Keratinocyte (primary cell): Measurements from ENCODE around the gene EVL. TPM values are rescaled to one million over a fixed set of nuclear protein-coding genes. Genes with fewer than 3 reads are reported as not detected.

Experiments
- DNase-seq: peaks from one replicate; pipeline ENCODE4 v3.0.0-alpha.2; 2011; ENCODE audit warnings: low read depth, missing footprints, low spot score
- FAIRE-seq: peaks from 2 replicates; lab custom pipeline; 2011; peaks lifted over from hg19 to GRCh38; lab: Jason Lieb, UNC
- H2AFZ ChIP-seq: 2 replicates; pipeline ENCODE4 v1.6.0; 2012; ENCODE audit warnings: low read length, control low read depth, inconsistent platforms; ENCODE audit not compliant: control insufficient read depth
- H3K27ac ChIP-seq: 2 replicates; pipeline ENCODE4 v1.5.1; 2011; ENCODE audit warnings: low read length; ENCODE audit not compliant: control insufficient read depth, insufficient read depth
- H3K27me3 ChIP-seq: 3 replicates; pipeline ENCODE4 v1.6.0; 2011; ENCODE audit warnings: low read length; ENCODE audit not compliant: control insufficient read depth, insufficient read depth; ENCODE audit errors: extremely low read depth
- H3K36me3 ChIP-seq, 2 experiments: 2 replicates in 1 of 2; 3 replicates in 1 of 2; pipeline ENCODE4 v1.5.1; 2011; ENCODE audit warnings: low read length in 2 of 2, mild to moderate bottlenecking in 1 of 2; ENCODE audit not compliant: control insufficient read depth in 2 of 2, insufficient read depth in 2 of 2; ENCODE audit errors: extremely low read depth in 1 of 2
- H3K4me1 ChIP-seq: 3 replicates; pipeline ENCODE4 v1.5.1; 2011; ENCODE audit warnings: low read length; ENCODE audit not compliant: control insufficient read depth, insufficient read depth; ENCODE audit errors: extremely low read depth
- H3K4me2 ChIP-seq: 3 replicates; pipeline ENCODE4 v1.6.0; 2011; ENCODE audit warnings: low read depth, low read length; ENCODE audit not compliant: control insufficient read depth, insufficient read depth; ENCODE audit errors: extremely low read depth
- H3K4me3 ChIP-seq, 3 experiments: fragments of 200-600 bp in 1 of 3; sonication (generic) in 1 of 3; 2 replicates in 2 of 3; 3 replicates in 1 of 3; pipeline ENCODE4 v1.5.1; 2011 to 2016; ENCODE audit warnings: low read length in 3 of 3, mild to moderate bottlenecking in 3 of 3, control low read depth in 2 of 3, inconsistent platforms in 1 of 3, low read depth in 1 of 3, mixed read lengths in 1 of 3, mixed run types in 1 of 3, moderate library complexity in 1 of 3; ENCODE audit not compliant: control insufficient read depth in 2 of 3, insufficient read depth in 2 of 3; ENCODE audit errors: extremely low read depth in 1 of 3
- H3K79me2 ChIP-seq: 2 replicates; pipeline ENCODE4 v1.6.0; 2012; ENCODE audit warnings: low read length; ENCODE audit not compliant: control insufficient read depth, insufficient read depth
- H3K9ac ChIP-seq: 3 replicates; pipeline ENCODE4 v1.6.0; 2011; ENCODE audit warnings: low read length; ENCODE audit not compliant: control insufficient read depth, insufficient read depth; ENCODE audit errors: extremely low read depth
- H3K9me1 ChIP-seq: 3 replicates; pipeline ENCODE4 v1.6.0; 2011; ENCODE audit warnings: low read length; ENCODE audit not compliant: control insufficient read depth, insufficient read depth; ENCODE audit errors: extremely low read depth
- H3K9me3 ChIP-seq: 2 replicates; pipeline ENCODE4 v1.5.1; 2012; ENCODE audit warnings: low read depth, low read length; ENCODE audit not compliant: control insufficient read depth
- H4K20me1 ChIP-seq: 3 replicates; pipeline ENCODE4 v1.6.0; 2011; ENCODE audit warnings: low read length; ENCODE audit not compliant: control insufficient read depth, insufficient read depth; ENCODE audit errors: extremely low read depth
- EZH2 ChIP-seq: IDR thresholded peaks from one replicate; pipeline ENCODE4 v1.6.1; 2012; ENCODE audit warnings: inconsistent platforms, mild to moderate bottlenecking, low read length, moderate library complexity
- dilution Hi-C: fragments of 300-500 bp; cut with MboI; formaldehyde crosslinking; loops from one replicate; pipeline ENCODE4 v1.7.0; 2020; ENCODE audit warnings: low sequenced_read_pairs; ENCODE audit not compliant: extremely low pct_ligation_motif_present
- polyA plus RNA-seq, 5 experiments: library from polyadenylated mRNA; depleted of rRNA in 3 of 5; stranded (reverse) in 3 of 5; stranded (forward) in 1 of 5; unstranded in 1 of 5; fragments of >200 nt; gene quantifications; 1 replicate in 1 of 5; 2 replicates in 3 of 5; 3 replicates in 1 of 5; pipeline versions ENCODE4 v1.2.1 to v1.2.3, GENCODE V29; 2011 to 2012; ENCODE audit warnings: missing spikeins in 2 of 5, low read depth in 1 of 5, low replicate concordance in 1 of 5
- TF ChIP-seq, protein P1 (sequence below), 3 experiments: IDR thresholded peaks in 1 of 3; conservative IDR thresholded peaks in 1 of 3; optimal IDR thresholded peaks in 1 of 3; 2 replicates in 2 of 3; 3 replicates in 1 of 3; pipeline versions ENCODE3 to v1.5.1; 2011; ENCODE audit warnings: low read length in 3 of 3, mild to moderate bottlenecking in 3 of 3, moderate library complexity in 2 of 3, control low read depth in 1 of 3, inconsistent platforms in 1 of 3; ENCODE audit not compliant: insufficient read depth in 2 of 3; ENCODE audit errors: extremely low read depth in 1 of 3

Gene EVL
- polyA plus RNA-seq, 1 donor (not counting 4 experiments of a cell fraction or from before 2014, with no cell fraction given) = 12.0 TPM

DNA sequence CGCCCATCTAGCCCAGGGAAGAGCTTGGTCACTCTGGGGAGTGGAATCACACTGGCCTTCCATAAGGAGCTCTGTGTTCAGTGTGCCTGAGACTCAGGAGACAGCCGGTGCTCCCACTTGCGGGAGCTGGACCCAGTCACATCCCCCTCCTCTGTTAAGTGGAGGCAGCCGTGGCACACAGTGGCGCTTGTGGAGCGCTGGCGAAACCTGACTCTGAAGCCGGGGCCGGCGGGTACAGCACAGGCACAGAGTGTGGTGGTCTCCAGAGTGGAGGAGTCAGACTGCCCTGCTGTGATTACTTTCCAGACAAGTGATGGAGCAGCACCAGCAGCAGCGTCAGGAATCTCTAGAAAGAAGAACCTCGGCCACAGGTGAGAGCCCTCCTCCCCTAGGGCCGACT is 61.2 kb downstream of the EVL start:
- H3K9ac ChIP-seq = no peak overlapping the region
- DNase-seq = no peak
- no peaks in the 10 kb centered on the region for H3K9me3 ChIP-seq
- no peak overlapping the region for H3K4me2 ChIP-seq
- no peak overlapping the region for H2AFZ ChIP-seq
- H3K4me1 ChIP-seq = no peaks in the 10 kb centered on the region
- H3K36me3 ChIP-seq = peaks cover 0 to 3% of the 10 kb centered on the region in 2 experiments
- H3K27ac ChIP-seq = no peak overlapping the region
- no peaks in the 10 kb centered on the region for H4K20me1 ChIP-seq
- no peaks in the 10 kb centered on the region for H3K27me3 ChIP-seq
- no peak overlapping the region for H3K4me3 ChIP-seq
- dilution Hi-C loops = no loop called here
- TF ChIP-seq, protein P1, sequence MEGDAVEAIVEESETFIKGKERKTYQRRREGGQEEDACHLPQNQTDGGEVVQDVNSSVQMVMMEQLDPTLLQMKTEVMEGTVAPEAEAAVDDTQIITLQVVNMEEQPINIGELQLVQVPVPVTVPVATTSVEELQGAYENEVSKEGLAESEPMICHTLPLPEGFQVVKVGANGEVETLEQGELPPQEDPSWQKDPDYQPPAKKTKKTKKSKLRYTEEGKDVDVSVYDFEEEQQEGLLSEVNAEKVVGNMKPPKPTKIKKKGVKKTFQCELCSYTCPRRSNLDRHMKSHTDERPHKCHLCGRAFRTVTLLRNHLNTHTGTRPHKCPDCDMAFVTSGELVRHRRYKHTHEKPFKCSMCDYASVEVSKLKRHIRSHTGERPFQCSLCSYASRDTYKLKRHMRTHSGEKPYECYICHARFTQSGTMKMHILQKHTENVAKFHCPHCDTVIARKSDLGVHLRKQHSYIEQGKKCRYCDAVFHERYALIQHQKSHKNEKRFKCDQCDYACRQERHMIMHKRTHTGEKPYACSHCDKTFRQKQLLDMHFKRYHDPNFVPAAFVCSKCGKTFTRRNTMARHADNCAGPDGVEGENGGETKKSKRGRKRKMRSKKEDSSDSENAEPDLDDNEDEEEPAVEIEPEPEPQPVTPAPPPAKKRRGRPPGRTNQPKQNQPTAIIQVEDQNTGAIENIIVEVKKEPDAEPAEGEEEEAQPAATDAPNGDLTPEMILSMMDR (optimal IDR thresholded peaks at IDR 0.05 in 1 of 3, IDR thresholded peaks at IDR 0.05 in 1 of 3, conservative IDR thresholded peaks at IDR 0.05 in 1 of 3; ENCODE audit: extremely low read depth in 1 of 3, insufficient read depth in 2 of 3, low read length in 3 of 3) = no peak
- no peak for TF ChIP-seq EZH2
- FAIRE-seq = no peak
- H3K9me1 ChIP-seq = no peaks in the 10 kb centered on the region
- no peaks in the 10 kb centered on the region for H3K79me2 ChIP-seq

DNA sequence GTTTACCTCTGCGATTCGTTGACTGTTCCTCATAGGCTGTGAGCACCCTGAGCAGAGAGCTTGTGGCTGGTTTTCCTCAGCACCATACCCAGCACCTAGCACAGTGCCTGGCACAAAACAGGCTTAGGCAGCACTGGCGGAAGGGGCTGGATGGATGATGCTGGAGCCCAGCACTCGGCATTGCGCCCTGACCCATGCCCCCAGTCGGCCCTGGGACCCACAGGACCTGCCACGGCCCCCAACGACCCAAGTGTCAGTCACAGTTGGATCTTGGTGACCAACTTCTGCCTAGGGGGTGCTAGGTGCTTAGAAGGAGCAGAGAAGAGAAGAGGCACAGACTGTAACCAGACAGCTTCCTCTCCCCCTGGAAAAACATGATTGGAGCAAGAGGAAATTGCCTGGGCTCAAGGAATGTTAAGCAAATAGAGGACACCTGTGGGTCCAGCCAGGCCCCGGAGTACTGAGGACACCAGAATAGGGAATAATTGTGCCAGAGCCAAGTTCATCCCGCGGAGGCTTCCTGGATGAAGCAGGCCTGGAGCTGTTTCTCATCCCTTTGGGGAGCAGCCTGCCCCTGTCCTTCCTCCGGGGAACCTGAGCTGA is 62.7 kb downstream of the EVL start:
- dilution Hi-C loops = no loop called here
- FAIRE-seq = no peak

More for the DNA sequence above, 62.7 kb downstream of the EVL start:
- no peak overlapping the region for H3K4me3 ChIP-seq
- no peak overlapping the region for H3K9ac ChIP-seq
- H4K20me1 ChIP-seq = no peaks in the 10 kb centered on the region
- no peaks in the 10 kb centered on the region for H3K27me3 ChIP-seq
- TF ChIP-seq EZH2 = no peak
- TF ChIP-seq, protein P1 (optimal IDR thresholded peaks at IDR 0.05 in 1 of 3, IDR thresholded peaks at IDR 0.05 in 1 of 3, conservative IDR thresholded peaks at IDR 0.05 in 1 of 3; ENCODE audit: extremely low read depth in 1 of 3, insufficient read depth in 2 of 3, low read length in 3 of 3) = no peak
- no peaks in the 10 kb centered on the region for H3K9me1 ChIP-seq
- no peak overlapping the region for H2AFZ ChIP-seq
- H3K27ac ChIP-seq = no peak overlapping the region
- H3K36me3 ChIP-seq = peaks cover 0 to 3% of the 10 kb centered on the region in 2 experiments
- H3K9me3 ChIP-seq = no peaks in the 10 kb centered on the region
- no peak overlapping the region for H3K4me2 ChIP-seq
- H3K79me2 ChIP-seq = no peaks in the 10 kb centered on the region
- H3K4me1 ChIP-seq = peaks cover 13% of the 10 kb centered on the region
- no peak for DNase-seq
